HCT116 (cell line): ENCODE measurements around the gene MRPL36.

ENCODE experiments used
- CTCF ChIP-seq, 3 experiments: fragments of 200-600 bp in 1 of 3; sonication (generic) in 1 of 3; IDR thresholded peaks in 2 of 3; conservative IDR thresholded peaks in 1 of 3; 2 replicates each; pipeline ENCODE4 v1.5.1; 2012 to 2017; ENCODE audit warnings: low read depth in 2 of 3, low read length in 2 of 3, antibody characterized with exemption in 1 of 3, borderline replicate concordance in 1 of 3, control low read depth in 1 of 3, mild to moderate bottlenecking in 1 of 3, mixed read lengths in 1 of 3, mixed run types in 1 of 3, moderate library complexity in 1 of 3; ENCODE audit not compliant: insufficient read depth in 1 of 3
- EZH2 ChIP-seq: fragments of 200-600 bp; sonication (generic); IDR thresholded peaks from 2 replicates; pipeline ENCODE4 v1.6.1; 2017; ENCODE audit warnings: antibody characterized with exemption, mixed run types
- EZH2phosphoT487 ChIP-seq: fragments of 200-600 bp; IDR thresholded peaks from 2 replicates; pipeline ENCODE4 v1.6.1; 2018; ENCODE audit warnings: antibody characterized with exemption, borderline replicate concordance
- POLR2A ChIP-seq: IDR thresholded peaks from 2 replicates; pipeline ENCODE4 v1.7.0; 2011; ENCODE audit warnings: borderline replicate concordance; ENCODE audit not compliant: insufficient read depth, insufficient read length; ENCODE audit errors: extremely low read depth

GRCh38 chr5:1806974-1807373 lies 7.3 kb upstream of the MRPL36 start:
- TF ChIP-seq CTCF (IDR thresholded peaks at IDR 0.05 in 2 of 3, conservative IDR thresholded peaks at IDR 0.05 in 1 of 3; ENCODE audit: borderline replicate concordance in 1 of 3, insufficient read depth in 1 of 3, low read depth in 2 of 3, low read length in 2 of 3), result no peak
- TF ChIP-seq POLR2A, result no peak
- no peak for TF ChIP-seq EZH2
- TF ChIP-seq EZH2phosphoT487, result no peak
